HL-60 (cell line): ENCODE measurements around the gene ASCL2.

ENCODE experiments used
- DNase-seq, 2 experiments: peaks; one replicate each; pipeline ENCODE4 v3.0.0-alpha.2; 2010 to 2020; ENCODE audit warnings: low read depth in 1 of 2, low spot score in 1 of 2
- H3K27ac ChIP-seq: fragments of 250-450 bp; sonication (Bioruptor Pico); replicated peaks from 2 replicates; pipeline ENCODE4 v1.5.1; 2020; ENCODE audit warnings: mild to moderate bottlenecking, moderate library complexity
- H3K27me3 ChIP-seq: fragments of 250-450 bp; sonication (Bioruptor Pico); 2 replicates; pipeline ENCODE4 v1.5.1; 2021; ENCODE audit warnings: mild to moderate bottlenecking, moderate library complexity; ENCODE audit not compliant: insufficient read depth, poor library complexity, severe bottlenecking
- H3K4me3 ChIP-seq: replicated peaks from 2 replicates; pipeline ENCODE4 v1.5.1; 2011; ENCODE audit warnings: mild to moderate bottlenecking, control low read depth, low read length; ENCODE audit not compliant: insufficient read depth
- CTCF ChIP-seq: IDR thresholded peaks from one replicate; pipeline ENCODE4 v1.5.1; 2011; ENCODE audit warnings: low read length, control low read depth, inconsistent platforms; ENCODE audit not compliant: insufficient read depth
- GABPA ChIP-seq: IDR thresholded peaks from 2 replicates; pipeline ENCODE4 v1.6.1; 2012; ENCODE audit warnings: low read depth
- POLR2AphosphoS5 ChIP-seq: IDR thresholded peaks from 2 replicates; pipeline ENCODE4 v1.6.1; 2012; ENCODE audit warnings: low read depth
- REST ChIP-seq: IDR thresholded peaks from 2 replicates; pipeline ENCODE4 v1.6.1; 2012; ENCODE audit warnings: low read depth; ENCODE audit not compliant: insufficient replicate concordance
- SPI1 ChIP-seq: IDR thresholded peaks from 2 replicates; pipeline ENCODE4 v1.6.1; 2012; ENCODE audit warnings: low read depth, mild to moderate bottlenecking, borderline replicate concordance

The ASCL2 gene

DNA sequence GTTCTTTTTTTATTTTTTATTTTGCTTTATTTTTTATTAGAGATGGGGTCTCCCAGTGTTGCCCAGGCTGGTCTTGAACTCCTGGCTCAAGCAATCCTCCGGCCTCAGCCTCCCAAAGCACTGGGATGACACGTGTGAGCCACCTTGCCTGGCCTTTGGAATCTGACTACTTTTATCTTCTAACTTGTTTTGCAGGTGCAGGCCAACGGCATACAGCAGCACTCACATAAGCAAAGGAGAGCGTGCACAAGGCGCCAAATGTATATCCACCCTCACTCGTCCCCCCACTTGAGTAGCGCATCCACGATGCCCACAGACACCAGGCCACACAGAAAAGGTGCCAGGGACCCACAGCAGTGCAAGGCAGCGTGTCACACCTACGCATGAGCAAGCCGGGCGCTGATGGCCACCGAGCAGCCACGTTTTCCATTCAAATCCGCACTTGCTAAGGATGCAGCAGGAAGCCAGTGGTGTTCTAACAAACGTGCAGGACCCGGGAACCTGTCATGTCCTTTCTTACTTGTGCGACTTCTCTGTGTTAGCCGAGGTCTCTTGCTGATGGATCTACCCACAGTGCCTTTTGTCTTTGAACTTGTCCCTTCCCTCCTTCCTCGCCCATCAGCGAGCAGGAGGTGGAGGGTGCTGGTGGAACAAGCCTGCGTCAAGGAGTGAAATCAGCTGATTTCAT is 5.9 kb downstream of the ASCL2 start:
- Histone ChIP-seq H3K27ac (no peak overlapping the region), H3K27me3 (no peaks in the 10 kb centered on the region), H3K4me3 (no peak overlapping the region)
- TF ChIP-seq CTCF (no peak), POLR2AphosphoS5 (no peak), SPI1 (no peak), GABPA (no peak), REST (no peak)
- no peak for DNase-seq

DNA sequence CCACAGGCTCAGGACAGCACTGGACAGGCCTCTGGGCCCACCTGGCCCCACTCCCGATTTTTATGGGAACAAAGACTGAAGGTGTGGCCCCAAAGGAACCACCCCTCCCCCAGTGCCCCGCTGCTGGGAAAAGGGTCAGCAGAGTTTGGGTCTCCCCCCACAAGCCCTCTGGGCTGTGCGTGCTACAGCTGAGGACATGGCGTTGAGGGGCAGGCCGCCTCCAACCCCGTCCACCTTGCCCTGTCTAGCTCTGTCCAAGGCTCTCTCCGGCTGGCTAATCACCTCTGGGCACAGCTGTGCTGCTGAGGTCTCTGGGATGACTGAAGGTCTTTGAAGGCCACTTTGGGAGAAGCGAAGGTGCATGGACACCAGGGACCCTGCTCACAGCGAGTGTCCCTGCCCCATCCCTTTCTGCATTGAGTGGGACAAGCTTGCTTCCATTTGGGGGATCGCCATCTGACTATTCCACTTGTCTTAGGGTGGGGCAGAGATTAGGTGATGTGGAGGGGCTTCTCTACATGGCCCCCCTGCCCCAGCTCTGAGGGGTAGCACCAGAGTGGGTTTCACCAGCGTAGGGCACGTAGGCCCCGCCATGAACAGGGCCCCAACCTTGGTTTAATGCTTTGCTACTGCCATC is 6.5 kb downstream of the ASCL2 start:
- no peak overlapping the region for H3K27ac ChIP-seq
- no peak overlapping the region for H3K4me3 ChIP-seq
- TF ChIP-seq SPI1 (no peak), REST (no peak), POLR2AphosphoS5 (no peak), GABPA (no peak), CTCF (no peak)
- H3K27me3 ChIP-seq, result peaks cover 4% of the 10 kb centered on the region
- DNase-seq, result no peak

GRCh38 chr11:2263071-2263565 is 7.3 kb downstream of the ASCL2 start:
- no peak for DNase-seq
- Histone ChIP-seq H3K27ac (no peak overlapping the region), H3K4me3 (no peak overlapping the region), H3K27me3 (peaks cover 11% of the 10 kb centered on the region)
- no peak for TF ChIP-seq SPI1
- no peak for TF ChIP-seq GABPA
- no peak for TF ChIP-seq REST
- no peak for TF ChIP-seq CTCF
- no peak for TF ChIP-seq POLR2AphosphoS5
